NCI-H2227 (cell line): ENCODE data around the gene S100PBP.

ENCODE experiments used
- DNase-seq: peaks from one replicate; lab custom pipeline; 2025; ENCODE audit not compliant: unreplicated experiment; lab: John Stamatoyannopoulos, UW

S100PBP gene

DNA sequence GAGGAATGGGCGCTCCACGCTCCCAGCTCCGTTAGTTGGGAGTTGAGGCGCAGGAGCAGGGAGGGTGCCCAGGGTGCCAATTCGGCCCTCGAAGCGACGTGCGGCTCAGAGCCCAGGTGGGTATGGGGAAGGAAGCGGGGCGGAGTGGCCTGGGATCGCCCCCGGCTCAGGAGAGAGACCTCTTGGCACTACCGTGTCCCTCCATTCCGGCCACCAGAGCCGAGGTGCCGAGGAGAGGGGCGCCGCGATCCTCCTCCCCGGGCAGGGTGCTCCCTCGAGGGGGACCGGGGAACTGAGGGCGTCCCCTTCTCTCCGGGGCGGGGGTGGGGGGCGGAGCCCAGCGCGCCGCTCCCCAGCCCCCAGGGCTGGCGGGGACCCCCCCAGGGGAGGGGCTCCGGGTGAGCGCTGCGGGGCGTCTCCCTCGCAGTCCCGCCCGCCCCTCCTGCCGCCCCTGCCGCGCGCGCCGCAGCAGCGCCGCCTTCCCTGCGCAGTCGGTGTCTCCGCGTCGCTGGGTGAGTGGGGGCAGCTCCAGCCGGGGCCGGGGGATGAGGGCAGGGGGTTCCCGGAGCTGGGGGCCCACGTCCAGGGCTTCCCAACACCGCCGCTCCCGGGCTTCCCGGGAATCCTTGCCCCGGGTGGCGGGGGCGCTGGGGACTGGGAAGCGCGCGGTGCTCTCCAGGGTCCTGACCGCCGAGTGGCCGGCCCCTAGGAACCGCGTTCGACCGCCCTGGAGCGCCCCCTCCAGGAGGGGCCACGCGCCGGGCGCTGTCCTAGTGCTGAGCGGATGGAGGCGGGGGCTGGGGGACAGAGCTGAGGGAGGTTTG, 68.8 kb downstream of the S100PBP start, which contains the start of gene HPCA:
Gene HPCA, plus strand, starts transcription at position 488 of the 824 bp plus-strand sequence. CDS start 2,408 bp downstream, outside the sequence.
- peak; percentile 75 for DNase-seq

DNA sequence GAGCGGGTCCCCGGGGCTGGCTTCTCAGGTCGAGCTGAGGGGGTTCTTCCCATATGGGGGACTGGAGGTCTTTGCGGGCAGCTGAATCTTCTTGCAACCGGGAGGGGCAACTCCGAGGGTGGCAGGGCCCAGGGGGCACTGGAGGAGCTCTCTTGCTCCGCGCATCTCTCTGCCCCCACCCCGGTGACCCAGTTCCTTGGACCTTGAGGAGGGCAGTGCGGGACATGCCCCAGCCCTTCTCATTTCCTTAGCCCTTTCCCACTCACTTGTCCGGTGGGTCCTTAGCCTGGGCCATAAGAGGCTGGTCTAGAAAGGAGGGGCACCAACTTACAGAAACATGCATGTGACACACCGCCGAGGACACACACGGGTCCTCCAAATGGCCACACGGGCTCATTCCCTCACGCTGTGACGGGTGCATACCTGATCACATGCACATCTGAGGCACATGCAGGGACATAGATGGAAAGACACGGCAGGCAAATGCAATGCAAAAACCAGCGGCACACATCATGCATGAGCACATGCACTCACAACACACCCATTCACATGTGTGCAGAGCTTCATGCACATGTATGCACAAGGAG, 69.5 kb downstream of the S100PBP start:
- DNase-seq = no peak

DNA sequence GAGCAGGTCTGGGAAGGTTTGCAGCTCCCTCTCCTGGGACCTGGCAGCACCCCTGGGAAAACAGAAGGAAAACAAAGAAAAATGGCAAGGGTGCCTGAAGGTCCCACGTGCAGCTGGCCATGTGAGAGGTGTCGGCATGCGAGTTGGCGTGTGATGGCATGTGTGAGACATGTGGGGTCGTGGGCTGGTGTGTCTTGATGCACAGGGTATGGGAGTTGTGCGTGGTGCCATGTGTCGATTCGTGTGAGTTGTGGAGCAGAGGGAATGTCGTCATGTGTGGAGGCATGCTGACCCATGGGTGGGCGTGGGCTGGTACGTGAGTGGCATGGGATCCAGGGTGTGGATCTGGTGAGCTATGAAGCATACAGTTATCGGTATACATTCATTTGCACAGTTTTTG, 70.2 kb downstream of the S100PBP start:
- no peak for DNase-seq

DNA sequence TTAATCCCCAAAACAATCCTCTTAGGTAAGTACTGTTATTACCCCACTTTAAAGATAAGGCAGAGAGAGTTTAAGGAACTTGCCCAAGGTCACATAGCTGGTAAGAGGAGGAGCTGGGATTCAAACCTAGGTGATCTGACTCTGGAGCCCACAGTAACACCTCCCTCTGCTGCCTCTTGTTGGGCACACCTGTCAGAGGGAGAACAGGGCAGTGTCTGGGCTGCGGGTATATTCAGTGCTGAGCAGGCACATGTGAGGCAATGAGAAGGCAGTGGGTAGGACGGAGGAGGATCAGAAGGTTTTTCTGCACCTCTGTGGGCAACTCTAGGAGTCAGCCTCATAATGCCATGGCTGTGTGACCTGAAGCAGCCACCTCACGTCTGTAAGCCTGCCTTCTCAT, 70.7 kb downstream of the S100PBP start:
- DNase-seq = no peak

DNA sequence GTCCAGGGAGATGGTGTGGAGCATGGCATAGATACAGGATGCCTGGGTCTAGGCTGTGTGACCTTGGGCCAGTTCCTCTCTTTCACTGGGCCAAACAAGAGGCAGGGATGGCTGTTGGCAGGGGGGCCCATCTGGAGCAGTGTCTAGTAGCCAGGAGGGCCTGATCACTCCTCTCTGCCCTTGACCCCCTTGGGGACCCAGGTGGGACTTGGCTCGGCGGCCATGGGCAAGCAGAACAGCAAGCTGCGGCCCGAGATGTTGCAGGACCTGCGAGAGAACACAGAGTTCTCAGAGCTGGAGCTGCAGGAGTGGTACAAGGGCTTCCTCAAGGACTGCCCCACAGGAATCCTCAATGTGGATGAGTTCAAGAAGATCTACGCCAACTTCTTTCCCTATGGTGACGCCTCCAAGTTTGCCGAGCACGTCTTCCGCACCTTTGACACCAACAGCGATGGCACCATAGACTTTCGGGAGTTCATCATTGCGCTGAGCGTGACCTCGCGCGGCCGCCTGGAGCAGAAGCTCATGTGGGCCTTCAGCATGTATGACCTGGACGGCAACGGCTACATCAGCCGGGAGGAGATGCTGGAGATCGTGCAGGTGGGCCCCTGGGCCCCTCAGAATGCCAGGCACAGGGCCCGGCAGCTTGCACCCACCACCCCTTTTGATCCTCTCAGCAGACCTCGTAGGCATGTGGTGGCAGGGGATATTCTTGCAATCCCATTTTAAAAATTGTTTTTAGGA, 71.4 kb downstream of the S100PBP start:
- DNase-seq = no peak

DNA sequence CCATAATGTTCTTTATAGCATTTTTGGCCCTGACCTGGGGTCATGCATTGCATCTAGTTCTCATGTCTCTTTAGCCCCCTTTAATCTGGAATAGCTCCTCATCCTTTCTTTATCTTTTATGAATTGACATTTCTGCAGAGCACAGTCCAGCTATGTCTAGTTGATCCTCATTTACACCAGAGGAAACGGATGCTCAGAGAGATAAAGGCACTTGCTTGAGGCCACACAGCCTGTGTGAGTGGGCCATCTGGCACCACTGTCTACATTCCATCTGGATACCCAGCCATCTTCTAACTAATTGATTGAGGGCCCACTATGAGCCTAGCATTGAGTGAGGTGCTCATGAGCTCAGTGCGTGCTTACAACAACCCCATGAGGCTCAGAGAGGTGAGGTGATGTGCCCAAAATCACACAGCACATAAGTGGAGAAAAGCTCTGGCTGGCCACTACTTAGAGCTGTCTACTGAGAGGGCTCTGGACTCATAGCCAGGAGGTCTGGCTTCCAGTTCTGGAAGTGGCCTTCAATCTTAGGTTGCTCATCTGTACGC, 72.4 kb downstream of the S100PBP start:
- DNase-seq = no peak

DNA sequence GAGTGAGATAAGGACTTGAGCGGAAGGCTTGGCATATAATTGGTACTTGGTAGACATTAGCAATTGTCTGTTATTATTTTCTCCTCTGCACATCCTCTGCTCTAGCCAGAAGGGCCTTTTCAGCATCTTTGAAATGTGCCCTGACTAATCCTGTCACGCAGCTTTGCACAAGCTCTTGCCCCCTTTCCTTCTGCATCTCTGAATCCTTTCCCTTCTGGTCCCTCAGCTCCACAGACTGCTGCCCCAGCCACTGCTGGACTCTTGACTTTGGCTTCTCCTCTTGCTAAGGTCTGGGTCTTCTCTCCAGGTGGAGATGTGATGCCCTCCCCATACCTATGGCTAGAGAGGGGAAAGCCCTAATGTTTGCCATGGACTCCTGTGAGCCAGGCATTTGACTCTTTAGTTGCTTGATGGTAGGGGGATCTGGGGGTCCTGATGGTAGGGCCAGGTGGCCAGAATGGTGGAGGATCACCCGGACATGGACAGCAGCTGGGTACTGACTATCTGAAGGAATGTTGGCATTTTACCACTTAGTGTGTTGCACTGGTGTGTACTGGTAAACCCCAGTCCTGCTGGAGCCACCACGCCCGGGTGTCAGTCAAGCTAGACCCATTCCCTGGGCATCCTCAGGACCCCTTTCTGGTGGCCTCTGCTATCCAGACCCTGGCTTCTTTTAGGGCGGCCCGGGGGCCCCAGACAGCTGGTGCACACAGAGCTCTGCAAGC, 73.2 kb downstream of the S100PBP start:
- DNase-seq = peak; percentile 83

DNA sequence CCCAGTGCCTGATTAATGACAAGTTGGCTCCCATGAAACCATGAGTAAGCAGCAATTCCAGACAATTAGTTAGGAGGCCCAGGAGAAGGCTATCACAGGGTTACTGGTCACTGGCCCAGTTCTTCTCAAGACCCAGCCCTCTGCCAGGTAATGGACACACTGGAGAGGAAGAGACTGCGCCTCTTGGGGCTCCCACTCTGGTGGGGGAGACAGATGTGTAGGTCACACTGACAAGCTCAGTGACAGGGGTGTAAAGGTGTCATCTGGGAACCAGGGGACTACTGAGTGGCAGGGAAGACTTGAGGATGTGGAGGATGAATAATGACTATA, 73.8 kb downstream of the S100PBP start:
- no peak for DNase-seq

DNA sequence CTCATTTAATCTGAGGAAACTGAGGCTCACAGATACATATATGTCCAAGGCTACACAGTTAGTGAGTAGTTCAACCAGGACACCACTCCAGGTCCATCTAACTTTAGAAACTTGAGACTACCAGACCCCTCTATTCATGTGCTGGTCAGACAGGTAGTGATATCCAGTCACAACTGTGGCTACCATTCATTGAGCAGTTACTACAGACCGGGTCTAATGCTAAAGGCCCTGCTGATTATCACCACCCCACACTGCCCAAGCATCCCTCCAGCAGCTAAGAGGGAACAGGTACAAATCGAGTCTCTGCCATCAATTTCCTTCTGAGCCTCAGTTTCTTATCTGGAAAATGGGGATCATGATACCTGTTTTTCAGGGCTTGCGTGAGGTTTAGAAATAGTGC, 74.2 kb downstream of the S100PBP start:
- DNase-seq = no peak

DNA sequence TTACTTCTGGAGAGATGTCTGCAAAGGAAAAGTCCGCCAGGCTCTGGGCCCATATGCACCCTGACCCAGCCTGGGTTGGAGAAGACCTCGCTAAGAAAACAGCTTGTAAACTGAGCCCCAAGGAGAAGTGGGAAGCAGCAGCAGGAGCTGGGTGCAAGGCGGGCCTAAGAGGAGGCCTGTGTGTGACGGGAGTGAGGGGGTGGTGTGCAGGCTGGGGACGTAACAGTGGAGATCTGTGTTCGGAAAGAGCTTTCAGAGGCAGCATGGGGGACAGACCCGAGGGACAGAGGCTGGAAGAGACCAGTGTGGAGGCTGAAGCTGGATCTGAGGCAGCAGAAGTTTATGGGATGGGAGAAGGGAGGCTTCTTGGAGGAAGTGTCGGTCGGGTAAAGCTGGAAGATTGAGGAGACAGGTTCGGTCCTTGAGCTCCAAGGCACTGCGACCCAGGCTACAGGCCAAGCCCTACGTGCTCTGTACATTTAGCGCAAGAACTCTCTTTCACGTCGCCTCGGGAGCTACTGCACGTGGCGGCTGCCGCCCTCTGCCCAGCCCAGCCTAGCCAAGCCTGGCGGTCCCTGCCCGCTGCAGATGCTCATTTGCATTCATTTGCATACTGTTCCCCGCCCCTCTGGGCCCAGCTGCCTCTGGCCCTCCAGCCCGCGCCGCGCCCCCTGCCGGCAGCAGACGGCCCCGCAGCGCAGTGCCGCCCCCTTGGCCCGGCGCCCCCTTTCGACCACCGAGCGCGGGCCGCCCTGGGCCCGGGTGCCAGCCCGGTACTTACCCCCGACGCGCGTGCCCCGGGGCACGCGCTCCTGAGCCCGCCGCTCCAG, 75.1 kb downstream of the S100PBP start:
- DNase-seq = peak; percentile 80

DNA sequence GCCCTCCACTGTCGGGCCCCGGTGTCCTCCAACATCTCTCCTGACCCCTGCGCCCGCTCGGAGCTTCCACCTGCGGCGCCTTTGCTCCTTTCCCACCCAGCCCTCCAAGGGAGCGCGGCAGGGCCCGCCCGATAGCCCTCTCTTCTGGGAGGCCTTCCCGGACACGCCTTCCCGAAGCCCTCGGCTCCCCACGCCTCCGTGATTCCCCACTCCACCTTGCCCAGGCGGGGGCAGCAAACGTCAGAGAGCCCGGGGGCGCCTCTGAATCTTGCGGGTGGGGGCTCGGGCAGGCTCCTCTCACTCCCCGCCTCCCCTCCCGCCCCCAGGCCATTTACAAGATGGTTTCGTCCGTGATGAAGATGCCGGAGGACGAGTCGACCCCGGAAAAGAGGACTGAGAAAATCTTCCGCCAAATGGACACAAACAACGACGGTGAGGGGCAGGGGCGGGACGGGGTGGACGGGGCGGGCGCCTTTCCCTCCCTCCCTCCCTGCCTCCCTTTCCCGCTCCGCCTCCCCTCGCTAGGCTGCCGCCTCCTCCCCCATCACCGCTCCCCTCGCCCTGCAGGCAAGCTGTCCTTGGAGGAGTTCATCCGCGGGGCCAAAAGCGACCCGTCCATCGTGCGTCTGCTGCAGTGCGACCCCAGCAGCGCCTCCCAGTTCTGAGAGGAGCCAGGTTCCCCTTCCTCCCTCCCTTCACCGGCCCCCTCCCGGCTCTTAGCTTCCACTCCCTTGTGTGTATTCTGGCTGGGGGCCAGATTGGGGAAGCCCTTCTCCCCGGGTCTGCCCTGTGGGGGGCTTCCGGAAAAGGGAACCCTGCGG, 76.0 kb downstream of the S100PBP start:
- DNase-seq = peak; percentile 92

DNA sequence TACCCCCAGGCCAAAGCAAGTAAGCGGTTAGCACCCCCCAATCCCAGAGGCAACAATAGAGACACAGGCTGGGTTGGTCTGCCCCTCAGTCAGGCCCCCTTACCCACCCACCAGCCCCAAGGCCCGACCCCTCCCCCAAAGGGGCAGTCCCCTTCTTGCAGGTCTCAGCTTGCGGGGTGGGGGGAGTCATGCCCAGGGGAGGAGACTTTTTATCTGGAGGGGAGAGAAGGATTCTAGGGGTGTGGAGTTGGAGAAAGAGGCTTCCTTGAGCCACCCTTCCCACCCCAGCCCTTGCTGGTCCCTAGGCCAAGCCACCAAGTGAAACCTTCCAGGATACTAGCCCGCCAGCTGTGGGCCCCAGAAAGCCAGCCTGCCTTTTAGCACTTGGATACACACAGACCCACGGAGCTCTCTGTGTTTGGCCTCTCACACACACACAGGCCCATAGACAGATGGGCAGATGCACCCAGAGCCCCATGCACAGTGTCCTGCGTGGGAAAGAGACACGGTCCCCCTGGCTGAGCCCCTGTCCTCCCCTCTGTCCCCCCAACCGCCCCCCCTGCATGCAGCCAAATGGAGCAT, 76.7 kb downstream of the S100PBP start:
- peak; percentile 68 for DNase-seq

DNA sequence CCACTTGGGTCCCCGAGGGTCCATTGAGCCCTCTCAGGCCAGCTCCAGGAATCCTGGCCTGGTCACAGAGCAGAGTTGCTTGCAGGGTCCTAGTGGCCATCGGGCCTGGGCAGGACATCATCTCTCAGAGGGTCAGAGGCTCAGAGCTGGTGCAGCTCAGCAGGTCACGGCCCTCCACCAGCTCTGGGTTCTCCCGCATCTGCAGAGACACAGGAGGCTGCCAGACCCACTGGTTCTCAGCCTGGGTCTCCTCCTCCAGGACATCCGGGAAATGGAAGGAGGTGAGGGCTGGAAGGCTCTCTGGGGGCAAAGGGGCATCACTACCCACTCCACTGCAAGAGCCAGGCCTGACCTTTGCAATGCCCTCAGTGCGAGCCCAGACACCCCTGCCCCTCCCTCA, 77.2 kb downstream of the S100PBP start:
- no peak for DNase-seq

DNA sequence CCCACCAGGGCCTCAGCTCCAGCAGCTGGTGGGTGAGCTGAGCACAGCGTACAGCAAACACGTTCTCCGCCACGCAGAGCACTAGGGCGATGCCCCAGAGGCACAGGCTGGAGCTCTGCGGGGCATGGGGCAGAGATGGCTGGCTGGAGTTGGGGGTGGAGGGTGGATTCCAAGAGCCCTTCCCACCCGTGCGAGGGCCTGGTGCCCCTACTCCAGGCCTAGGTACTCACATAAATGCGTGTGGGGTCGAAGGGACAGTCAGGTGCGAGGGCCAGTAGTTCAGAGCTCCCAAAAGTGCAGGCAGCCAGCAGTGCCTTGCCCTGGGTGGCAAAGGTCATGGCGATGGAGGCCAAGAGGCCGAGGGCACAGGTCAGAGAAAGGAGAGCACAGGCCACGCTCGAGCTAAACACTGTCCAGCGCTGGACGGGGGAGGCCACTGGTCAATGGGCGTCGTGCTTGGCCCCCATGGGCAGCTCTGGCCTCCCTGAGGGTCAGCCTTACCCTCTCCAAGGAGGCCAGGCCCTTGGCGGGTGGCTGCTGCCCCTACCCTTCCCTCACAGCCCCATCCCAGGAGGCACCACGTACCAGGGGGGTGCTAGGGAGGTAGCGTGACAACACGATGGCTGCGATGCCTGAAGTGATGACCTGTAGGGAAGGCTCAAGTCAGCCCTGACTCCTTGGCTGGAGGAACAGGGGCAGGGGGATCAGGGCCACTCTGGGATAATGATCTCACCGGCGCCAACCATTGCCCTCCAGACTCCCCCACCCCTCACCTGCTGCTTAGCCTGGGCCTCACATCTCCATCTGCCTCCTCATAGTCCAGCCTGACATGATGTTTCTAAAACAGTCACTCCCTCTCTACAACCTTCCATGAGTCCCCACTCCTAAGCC, 78.1 kb downstream of the S100PBP start:
- DNase-seq = no peak

DNA sequence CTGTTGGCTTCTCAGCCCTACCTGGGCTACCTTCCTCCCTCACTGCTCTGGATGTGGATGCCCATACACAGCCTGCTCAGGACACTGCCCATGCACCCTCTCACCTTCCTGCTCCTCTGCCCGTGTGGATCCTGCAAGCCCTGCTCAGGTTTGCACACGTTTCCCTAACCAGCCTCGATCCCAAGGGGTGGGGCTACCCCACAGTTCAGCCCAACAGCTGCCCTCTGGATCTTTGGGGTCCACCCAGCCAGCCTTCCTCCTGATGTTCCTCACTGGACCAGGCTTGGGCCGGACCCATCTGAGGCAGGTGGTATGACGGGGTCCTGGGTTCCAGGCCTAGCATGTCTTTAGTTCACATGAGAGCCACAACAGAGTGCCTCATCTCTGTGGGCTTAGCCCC, 79.0 kb downstream of the S100PBP start:
- DNase-seq = no peak

DNA sequence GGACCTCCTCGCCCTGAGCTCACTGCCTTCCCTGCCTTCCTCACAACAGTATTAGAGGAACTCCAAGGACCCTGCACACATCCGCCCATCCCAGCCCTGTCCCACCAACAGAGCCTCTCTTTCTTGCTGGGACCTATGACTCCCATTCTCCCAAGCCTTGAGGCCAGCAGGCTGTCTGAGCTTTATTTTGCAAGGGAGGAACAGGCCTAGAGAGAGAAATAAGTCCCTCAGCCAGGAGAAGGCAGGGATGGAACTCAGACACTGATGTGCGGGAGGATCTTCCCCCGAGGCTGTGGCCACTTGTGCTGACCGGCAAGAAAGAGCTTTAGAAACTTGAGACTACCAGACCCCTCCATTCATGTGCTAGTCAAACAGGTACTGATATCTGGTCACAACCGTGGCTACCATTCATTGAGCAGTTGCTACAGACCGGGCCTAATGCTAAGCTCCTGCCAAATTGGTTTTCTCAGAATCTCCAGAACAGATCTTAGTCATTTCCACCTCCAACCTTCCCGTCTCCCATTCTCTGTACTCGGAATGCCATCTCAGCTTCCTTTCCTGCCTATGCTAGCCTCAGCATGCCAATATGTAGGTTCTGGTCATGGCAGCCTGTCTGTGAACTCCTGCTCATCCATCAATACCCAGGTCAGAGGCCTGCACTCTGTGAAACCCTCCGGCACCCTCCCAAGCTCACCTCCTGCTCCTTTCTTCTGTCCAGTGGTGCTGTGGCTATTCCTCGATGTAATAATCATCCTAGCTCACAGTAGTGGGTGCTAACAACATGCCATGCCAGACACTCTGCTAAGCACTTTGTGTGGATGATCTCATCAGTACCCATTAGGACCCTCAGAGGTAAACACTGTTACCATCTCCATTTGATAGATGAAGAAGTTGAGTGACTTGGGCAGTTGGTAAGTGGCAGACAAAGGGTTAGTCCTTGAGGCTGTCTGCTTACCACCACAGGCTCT, 79.9 kb downstream of the S100PBP start:
- no peak for DNase-seq

DNA sequence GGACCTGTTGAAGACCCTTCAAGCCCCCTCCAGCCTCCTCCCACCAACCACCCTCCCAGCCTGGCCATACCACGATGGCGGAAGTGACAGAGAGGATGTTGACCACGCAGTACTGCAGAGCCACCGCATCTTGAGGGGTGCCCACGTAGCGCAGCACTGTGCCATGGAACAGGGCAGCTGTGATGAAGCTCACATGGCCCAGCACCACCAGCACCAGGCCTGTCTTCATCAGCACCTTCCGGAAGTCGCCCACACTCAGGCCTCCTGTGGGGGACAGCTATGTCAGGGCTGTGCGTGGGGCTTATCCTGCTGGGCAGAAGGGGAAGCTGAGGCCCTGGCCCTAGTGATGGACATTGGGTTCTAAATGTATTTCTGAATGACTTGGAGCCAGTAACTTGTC, 80.6 kb downstream of the S100PBP start:
- no peak for DNase-seq
